Erythroblast (primary cell): ENCODE measurements around the gene ANKRD7.
A peak's percentile ranks its signal among the peaks of the same experiment; 100 is the strongest.
"Not testable (repeated sequence)": the region's sequence is repeated elsewhere in the genome, so short reads cannot be mapped to it uniquely, and the experiment has no call there.

Experiments
- DNase-seq, 2 experiments: peaks; one replicate each; lab custom pipeline; 2025; lab: John Stamatoyannopoulos, UW
- GATA1 ChIP-seq: IDR thresholded peaks from 2 replicates; pipeline ENCODE4 v1.6.1; 2011; ENCODE audit warnings: low read depth, mild to moderate bottlenecking, control low read depth, low read length, moderate library complexity
- POLR2A ChIP-seq: IDR thresholded peaks from 2 replicates; pipeline ENCODE4 v1.6.1; 2011; ENCODE audit warnings: mild to moderate bottlenecking, low read length

ANKRD7 gene

DNA sequence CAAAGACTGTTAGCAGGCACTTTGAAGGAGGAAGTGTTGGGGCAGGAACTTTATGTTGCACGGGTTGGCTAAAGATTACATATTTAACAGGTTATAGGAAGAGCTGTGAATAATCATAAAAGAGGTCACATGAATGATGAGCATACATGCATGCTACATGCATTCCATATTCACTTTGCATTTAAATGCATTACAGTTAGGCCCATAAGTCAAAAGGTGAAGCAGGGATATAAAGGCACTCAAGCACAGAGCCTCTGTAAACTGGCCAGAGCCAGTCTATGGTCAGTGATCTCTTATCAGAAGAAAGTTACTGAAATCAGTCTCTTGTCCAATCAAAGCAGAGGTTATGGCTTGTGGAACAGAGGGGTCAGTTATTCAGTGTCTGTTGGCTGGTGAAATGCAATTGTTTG, 7.3 kb upstream of the ANKRD7 start:
- DNase-seq, result no peak
- TF ChIP-seq GATA1 (no peak), POLR2A (no peak)

DNA sequence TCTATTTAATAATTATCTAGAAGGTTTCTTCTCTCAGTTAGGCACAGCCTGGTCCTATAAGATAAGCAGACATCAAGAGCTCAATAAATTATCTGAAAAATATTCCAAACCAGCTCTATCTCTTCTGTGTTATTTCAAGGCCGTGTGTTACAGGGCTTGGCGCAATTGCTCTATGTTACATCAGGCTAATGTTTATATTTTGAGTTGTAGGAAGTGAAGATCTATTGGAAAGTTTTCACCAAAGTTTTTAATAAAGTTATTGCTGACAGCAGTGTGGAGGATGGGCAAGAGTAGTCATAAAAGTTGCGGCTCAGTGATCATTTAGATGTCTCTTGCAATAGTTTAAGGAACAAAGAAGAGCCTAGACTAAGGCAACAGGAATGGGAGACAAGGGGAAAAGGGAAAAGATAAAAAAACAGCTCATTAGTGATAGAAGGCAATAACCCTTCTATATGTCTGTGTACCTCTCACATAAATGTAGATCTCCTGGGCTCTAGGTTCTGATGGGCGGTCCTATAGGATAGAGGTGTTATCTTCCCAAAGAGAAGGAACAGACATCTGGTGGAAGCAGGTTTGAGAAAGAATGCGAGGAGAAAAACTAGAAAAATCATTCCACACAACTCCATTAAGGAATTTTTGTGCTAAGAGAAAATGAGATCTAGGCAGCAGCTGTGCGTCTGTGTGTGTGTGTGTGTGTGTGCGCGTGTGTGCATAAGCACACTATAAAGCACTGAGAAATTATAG, 5.9 kb upstream of the ANKRD7 start:
- peak; percentile 69 to 82 for DNase-seq
- TF ChIP-seq GATA1, result no peak
- no peak for TF ChIP-seq POLR2A

DNA sequence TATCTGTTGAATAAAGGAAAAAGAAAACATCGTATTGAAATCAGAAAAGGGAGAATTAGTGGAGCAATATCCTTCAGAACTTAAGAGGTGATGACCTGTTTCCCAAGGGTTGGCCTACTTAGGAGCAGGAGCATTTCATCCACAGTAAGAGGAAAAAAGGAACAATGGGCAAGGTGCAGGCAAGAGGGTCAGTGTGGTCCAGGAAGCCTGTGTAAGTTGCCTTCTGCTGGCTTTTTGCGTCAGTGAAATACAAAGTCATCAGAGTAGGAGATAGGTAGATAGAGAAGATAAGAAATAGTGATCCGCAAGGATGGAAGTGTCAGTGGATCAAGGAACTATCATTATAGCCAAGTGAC, 5.4 kb upstream of the ANKRD7 start:
- peak in 1 of 2 experiments; percentile 48 for DNase-seq
- TF ChIP-seq POLR2A (no peak), GATA1 (no peak)

DNA sequence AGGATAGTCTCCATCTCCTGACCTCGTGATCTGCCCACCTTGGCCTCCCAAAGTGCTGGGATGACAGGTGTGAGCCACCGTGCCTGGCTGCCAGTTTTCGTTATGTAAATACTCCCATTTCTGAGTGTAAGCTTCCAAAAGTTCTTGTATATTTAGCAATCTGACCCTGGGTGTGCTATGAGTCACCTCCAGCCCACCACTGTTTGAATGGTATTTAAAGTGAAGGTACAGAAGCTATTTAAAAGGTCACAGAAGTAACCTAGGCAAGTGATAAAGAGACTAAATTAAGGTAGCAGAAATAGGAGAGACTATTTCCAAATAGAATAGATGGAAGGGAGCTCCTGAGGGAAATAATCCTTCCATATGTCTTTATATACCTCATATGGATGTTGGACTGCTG, 3.9 kb upstream of the ANKRD7 start:
- TF ChIP-seq GATA1 (no peak), POLR2A (no peak)
- no peak for DNase-seq

DNA sequence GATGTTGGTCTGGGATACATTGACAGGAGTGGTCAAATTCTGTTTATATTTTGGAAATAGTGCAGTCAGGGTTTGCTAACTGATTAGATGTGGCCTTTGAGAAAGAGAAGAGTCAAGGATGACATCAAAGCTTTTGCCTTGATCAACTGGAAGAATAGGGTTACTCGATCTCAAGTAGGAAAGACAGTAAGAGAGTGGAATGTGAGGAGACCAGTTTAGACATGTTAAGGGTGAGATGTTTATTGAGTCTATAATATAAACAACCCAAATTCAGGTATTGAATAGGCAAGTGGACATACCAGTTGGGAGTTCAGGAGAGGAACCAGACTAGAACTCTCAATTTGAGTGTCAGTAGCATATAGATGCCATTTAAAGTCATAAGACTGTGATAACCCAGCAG, 1.9 kb upstream of the ANKRD7 start:
- no peak for DNase-seq
- no peak for TF ChIP-seq GATA1
- TF ChIP-seq POLR2A, result no peak

DNA sequence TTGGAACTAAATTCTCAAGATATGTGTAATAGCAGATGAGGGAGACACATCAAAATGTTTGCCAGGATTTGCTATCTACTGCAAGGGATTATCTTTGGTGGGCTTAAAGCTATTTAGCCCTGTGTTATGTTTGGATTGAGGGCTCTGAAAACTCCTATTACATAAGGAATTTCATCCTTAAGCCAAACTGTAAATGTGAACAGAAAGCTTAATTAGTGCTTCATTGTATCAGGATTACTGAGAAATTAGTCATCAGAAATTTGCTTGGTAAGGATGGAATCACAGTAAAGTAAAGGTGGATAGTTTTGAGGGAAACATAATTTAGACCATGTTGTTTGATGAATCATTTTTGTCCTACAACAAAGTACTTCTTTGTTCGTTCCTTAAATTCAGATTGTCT, 8.3 kb downstream of the ANKRD7 start:
- DNase-seq, result no peak
- TF ChIP-seq POLR2A (no peak), GATA1 (no peak)

DNA sequence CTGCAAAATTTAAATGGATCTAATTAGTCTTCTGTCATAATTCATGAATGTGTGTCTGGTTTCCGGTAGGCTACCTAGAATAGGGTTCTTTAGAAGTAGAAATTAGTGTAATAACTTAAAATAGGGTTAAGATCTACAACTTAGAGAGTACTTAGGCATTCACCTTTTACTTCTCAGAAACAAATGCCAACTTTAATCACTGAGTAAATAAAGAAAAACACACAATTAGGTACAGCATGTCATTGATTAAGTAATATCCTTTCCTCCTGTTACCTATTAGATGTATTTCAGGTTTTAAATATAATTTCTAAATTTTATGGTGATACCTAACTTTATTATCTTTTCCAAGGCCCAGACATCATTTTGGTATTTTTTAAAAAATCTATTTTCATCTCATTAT, 9.3 kb downstream of the ANKRD7 start:
- no peak for DNase-seq
- TF ChIP-seq GATA1, result no peak
- no peak for TF ChIP-seq POLR2A

DNA sequence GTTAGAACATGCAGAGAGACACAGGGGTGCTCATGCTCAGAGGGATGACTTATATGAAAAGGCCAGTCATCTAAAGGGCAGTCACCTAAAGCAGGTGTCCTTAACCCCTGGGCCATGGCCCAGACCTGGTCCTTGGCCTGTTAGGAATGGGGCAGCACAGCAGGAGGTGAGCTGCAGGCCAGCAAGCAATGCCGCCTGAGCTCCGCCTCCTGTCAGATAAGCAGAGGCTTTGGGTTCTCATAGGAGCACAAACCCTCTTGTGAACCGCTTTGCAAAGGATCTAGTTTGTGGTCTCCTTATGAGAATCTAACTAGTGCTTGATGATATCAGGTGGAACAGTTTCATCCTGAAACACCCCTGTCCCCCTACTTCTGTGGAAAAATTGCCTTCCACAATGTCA, 14.5 kb downstream of the ANKRD7 start:
- DNase-seq, result no peak
- no peak for TF ChIP-seq POLR2A
- no peak for TF ChIP-seq GATA1

DNA sequence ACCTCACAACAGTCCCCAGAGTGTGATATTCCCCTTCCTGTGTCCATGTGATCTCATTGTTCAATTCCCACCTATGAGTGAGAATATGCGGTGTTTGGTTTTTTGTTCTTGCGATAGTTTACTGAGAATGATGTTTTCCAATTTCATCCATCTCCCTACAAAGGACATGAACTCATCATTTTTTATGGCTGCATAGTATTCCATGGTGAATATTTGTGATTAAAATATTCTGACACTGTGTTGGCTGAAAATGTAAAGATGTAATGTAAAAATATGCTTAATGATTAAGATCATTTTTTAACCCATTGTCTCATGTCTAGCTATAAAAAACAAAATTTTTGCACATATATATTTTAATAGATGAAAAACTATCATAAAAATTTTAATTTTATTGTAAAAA, 15.8 kb downstream of the ANKRD7 start:
- DNase-seq, result not testable (repeated sequence)

DNA sequence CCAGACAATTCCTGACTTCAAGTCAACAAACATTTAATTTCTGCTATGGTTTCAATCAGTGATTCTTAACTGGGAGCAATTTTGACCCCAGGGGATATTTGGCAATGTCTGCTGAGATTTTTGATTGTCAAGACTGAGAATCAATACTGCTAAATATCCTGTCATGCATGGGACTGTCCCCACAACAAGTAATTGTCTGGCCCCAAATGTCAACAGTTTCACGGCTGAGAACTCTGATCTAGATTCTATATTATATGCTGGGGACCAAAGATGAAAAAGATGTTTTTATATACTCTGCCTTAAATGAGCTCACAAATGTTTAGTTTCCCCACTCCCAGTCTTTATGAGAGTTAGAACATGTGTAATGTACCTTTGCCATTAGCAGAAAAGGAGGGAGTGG, 19.2 kb downstream of the ANKRD7 start:
- no peak for DNase-seq

DNA sequence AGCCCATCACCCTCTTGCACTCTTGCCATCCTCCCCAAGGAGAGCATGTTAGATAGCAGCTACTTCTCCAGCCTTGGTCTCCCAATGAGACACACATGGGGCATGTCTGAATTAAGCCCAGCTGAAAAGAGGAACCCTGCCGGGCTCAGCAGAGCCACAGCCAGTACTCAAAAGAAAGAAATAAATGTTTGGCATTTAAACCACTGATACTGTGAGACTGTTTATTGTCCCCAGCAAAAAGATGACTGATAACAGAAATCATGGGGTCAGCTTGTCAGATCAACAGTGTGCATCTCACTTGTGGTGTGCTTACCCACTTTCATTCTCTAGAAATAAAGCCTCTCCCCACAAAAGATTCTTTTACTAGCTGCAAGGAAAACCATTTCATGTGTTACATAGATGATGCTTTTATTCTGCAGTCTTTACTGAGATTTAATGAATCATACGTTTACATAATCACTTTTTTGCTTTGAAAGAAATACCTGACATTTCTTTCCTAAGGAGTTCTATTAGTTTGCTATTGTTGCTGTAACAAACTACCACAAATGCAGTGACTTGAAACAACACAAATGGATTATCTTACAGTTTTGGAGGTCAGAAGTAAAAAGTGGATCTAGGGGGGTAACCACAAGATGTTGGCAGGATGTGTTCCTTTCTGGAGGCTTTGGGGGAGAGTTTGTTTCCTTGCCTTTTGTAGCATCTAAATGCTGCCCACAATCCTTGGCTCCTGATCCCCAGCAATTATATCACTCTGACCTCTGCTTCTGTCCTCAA, 20.9 kb downstream of the ANKRD7 start:
- DNase-seq, result no peak
- TF ChIP-seq GATA1 (no peak), POLR2A (no peak)

More for the DNA sequence above, 19.2 kb downstream of the ANKRD7 start:
- TF ChIP-seq GATA1, result no peak
- no peak for TF ChIP-seq POLR2A

DNA sequence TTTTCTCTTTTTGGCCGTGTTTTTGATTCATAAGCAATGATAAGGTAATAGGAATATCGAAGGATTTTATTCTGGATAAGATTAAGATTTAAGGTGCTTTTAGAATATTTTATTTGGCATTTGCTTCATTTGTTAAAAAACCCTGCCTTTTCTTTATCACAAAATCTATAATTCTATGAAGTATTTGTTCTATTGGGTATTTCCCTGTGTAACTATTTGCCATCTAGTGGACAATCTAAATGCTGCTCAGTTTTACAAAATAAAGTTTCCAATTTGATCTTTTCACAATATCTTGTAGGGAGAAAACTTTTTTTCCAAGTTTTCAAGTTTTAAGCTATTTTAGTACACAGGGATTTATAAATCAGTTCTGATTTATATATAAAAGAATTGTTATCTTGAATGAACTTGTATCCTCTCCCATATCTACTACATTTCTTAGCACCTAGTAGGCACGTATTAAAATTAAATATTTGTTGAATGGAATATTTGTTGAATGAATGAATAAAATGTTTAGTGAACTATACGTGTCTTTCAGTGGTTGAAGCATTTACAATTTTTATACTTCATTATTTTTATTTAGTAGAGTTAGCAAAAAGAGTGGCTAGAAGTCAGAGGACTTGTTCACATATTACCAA, 26.5 kb downstream of the ANKRD7 start:
- TF ChIP-seq GATA1 (no peak), POLR2A (no peak)
- DNase-seq, result no peak

DNA sequence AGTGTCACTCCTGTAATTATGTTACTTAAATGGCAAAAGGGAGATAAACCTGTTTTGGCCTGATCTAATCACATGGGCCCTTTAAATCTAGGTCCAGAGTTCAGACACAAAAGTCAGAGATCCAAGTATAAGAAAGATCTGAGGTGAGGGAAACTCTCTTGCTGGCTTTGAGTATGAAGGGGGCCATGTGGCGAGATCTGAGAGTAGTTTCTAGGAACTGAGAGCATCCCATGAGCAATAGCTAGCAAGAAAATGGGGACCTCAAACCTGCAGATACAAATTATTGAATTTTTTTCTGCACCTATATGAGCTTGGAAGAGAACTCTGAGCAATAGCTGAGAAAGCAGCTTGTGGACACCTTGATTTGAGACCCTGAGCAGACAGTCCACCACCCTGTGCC, 27.6 kb downstream of the ANKRD7 start:
- TF ChIP-seq GATA1, result no peak
- TF ChIP-seq POLR2A, result no peak
- DNase-seq, result no peak

DNA sequence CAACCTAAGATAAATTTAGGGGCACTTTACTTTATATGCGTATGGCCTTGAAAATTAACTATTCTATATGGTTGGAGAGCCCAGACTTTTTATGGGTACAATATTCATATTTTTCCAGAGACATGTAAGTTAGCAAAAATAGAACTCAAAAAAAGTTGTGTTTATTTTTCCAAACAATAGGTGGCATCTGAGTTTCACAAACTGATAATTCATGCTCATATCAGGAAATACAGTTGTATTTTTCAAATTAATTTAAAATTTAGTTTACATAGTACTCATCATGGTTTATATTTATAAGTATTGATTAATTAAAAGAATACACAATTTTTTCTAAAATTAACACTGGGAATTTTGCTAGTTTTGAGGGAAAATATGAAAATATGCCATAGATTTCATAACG, 34.6 kb downstream of the ANKRD7 start:
- no peak for DNase-seq
- no peak for TF ChIP-seq POLR2A
